Neural cell (in vitro differentiated cells): Measurements from ENCODE around the gene CAMK2D. TPM values are rescaled to one million over a fixed set of nuclear protein-coding genes. Genes with fewer than 3 reads are reported as not detected.

ENCODE experiments used
- H2AFZ ChIP-seq: fragments of 200-600, 300-800 bp; sonication (generic), shearing (Covaris generic); 2 replicates; pipeline ENCODE4 v1.6.0; 2014; ENCODE audit warnings: low read depth, mild to moderate bottlenecking, antibody characterized with exemption, low read length, moderate library complexity
- H3F3A ChIP-seq: fragments of 200-600 bp; shearing (Covaris generic); 2 replicates; pipeline ENCODE4 v1.6.1; 2016; ENCODE audit warnings: mild to moderate bottlenecking, moderate library complexity, mixed read lengths, antibody characterized with exemption, low read length; ENCODE audit not compliant: insufficient read depth, poor library complexity, severe bottlenecking
- H3K27ac ChIP-seq: fragments of 200-600, 300-800 bp; sonication (generic), shearing (Covaris generic); 2 replicates; pipeline ENCODE4 v1.5.1; 2014; ENCODE audit warnings: mild to moderate bottlenecking, low read length, moderate library complexity
- H3K27me3 ChIP-seq: fragments of 300-800, 200-600 bp; sonication (generic), shearing (Covaris generic); 2 replicates; pipeline ENCODE4 v1.6.0; 2014; ENCODE audit warnings: mild to moderate bottlenecking, low read depth, low read length, moderate library complexity; ENCODE audit not compliant: insufficient read depth
- H3K36me3 ChIP-seq: fragments of 300-800, 200-600 bp; sonication (generic), shearing (Covaris generic); 2 replicates; pipeline ENCODE4 v1.5.1; 2014; ENCODE audit warnings: mild to moderate bottlenecking, antibody characterized with exemption, low read length, moderate library complexity; ENCODE audit not compliant: insufficient read depth
- H3K4me2 ChIP-seq: fragments of 300-800, 200-600 bp; sonication (generic), shearing (Covaris generic); 2 replicates; pipeline ENCODE4 v1.6.0; 2014; ENCODE audit warnings: mild to moderate bottlenecking, low read length
- H3K4me3 ChIP-seq: fragments of 300-800, 200-600 bp; sonication (generic), shearing (Covaris generic); 2 replicates; pipeline ENCODE4 v1.5.1; 2014; ENCODE audit warnings: mild to moderate bottlenecking, low read length, moderate library complexity
- H3K79me2 ChIP-seq: fragments of 200-600 bp; shearing (Covaris generic); replicated peaks from 2 replicates; pipeline ENCODE4 v1.6.0; 2014; ENCODE audit warnings: mild to moderate bottlenecking, low read length, moderate library complexity; ENCODE audit not compliant: insufficient read depth
- H3K9ac ChIP-seq: fragments of 300-800, 200-600 bp; sonication (generic), shearing (Covaris generic); 2 replicates; pipeline ENCODE4 v1.6.1; 2016; ENCODE audit warnings: mild to moderate bottlenecking, low read length, mixed read lengths
- H3K9me2 ChIP-seq: fragments of 200-600 bp; shearing (Covaris generic); 2 replicates; pipeline ENCODE4 v1.6.1; 2016; ENCODE audit warnings: mild to moderate bottlenecking, low read length, mixed read lengths; ENCODE audit not compliant: insufficient read depth
- H3K9me3 ChIP-seq: fragments of 200-600, 300-800 bp; sonication (generic), shearing (Covaris generic); 2 replicates; pipeline ENCODE4 v1.6.1; 2016; ENCODE audit warnings: mild to moderate bottlenecking, mixed run types, low read length, moderate library complexity, mixed read lengths
- H4K20me1 ChIP-seq: fragments of 200-600 bp; shearing (Covaris generic); 2 replicates; pipeline ENCODE4 v1.6.1; 2016; ENCODE audit warnings: mild to moderate bottlenecking, mixed run types; ENCODE audit not compliant: insufficient read depth
- EP300 ChIP-seq: fragments of 450-650 bp; conservative IDR thresholded peaks from 2 replicates; pipeline ENCODE4 v1.6.1; 2014; ENCODE audit warnings: antibody characterized with exemption, mild to moderate bottlenecking, moderate library complexity; ENCODE audit not compliant: poor library complexity, severe bottlenecking
- EZH2 ChIP-seq: fragments of 200-600, 300-800 bp; shearing (Covaris generic), sonication (generic); IDR thresholded peaks from 2 replicates; pipeline ENCODE4 v1.6.1; 2014; ENCODE audit warnings: antibody characterized with exemption, low read length, borderline replicate concordance, mild to moderate bottlenecking; ENCODE audit not compliant: insufficient read depth, poor library complexity, severe bottlenecking
- MXI1 ChIP-seq: fragments of 450-650 bp; conservative IDR thresholded peaks from 2 replicates; pipeline ENCODE4 v1.6.1; 2014; ENCODE audit warnings: antibody characterized with exemption, mild to moderate bottlenecking; ENCODE audit not compliant: poor library complexity, severe bottlenecking
- POLR2AphosphoS5 ChIP-seq: IDR thresholded peaks from 2 replicates; pipeline ENCODE4 v1.6.1; 2012
- RAD21 ChIP-seq: fragments of 450-650 bp; conservative IDR thresholded peaks from 2 replicates; pipeline ENCODE4 v1.6.1; 2014; ENCODE audit warnings: antibody characterized with exemption, mild to moderate bottlenecking, moderate library complexity
- SMC3 ChIP-seq: fragments of 450-650 bp; conservative IDR thresholded peaks from 2 replicates; pipeline ENCODE4 v1.6.1; 2014; ENCODE audit warnings: antibody characterized with exemption, mild to moderate bottlenecking, moderate library complexity; ENCODE audit not compliant: poor library complexity
- TAF1 ChIP-seq: IDR thresholded peaks from 2 replicates; pipeline ENCODE4 v1.6.1; 2012; ENCODE audit warnings: low read depth
- polyA plus RNA-seq: library from polyadenylated mRNA; depleted of rRNA; stranded (reverse); fragments of >200 nt; gene quantifications from 2 replicates; pipeline ENCODE4 v1.2.3, GENCODE V29; 2014
- TF ChIP-seq, protein P1 (sequence below): IDR thresholded peaks from 2 replicates; pipeline ENCODE4 v1.6.1; 2012; ENCODE audit warnings: borderline replicate concordance
- TF ChIP-seq, protein P2 (sequence below): fragments of 450-650 bp; IDR thresholded peaks from 2 replicates; pipeline ENCODE4 v1.5.1; 2014; ENCODE audit warnings: antibody characterized with exemption, mild to moderate bottlenecking, moderate library complexity; ENCODE audit not compliant: poor library complexity, severe bottlenecking

CAMK2D gene
- polyA plus RNA-seq, 1 donor from 2014 or later = 27.1 TPM

DNA sequence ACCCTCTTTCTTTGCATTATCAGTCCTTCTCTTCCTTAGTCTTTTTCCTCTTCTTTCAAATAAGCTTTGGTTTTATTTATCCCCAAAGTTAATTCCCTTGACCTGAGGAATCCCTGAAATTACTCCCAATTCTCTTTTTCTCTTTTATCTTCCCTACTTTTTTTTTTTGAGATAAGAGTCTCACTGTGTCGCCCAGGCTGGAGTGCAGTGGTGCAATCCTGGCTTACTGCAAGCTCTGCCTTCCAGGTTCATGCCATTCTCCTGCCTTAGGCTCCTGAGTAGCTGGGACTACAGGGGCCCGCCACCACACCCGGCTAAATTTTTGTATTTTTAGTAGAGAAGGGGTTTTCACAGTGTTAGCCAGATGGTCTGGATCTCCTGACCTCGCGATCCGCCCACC, 17.8 kb downstream of the CAMK2D start:
- Histone ChIP-seq H4K20me1 (no peaks in the 10 kb centered on the region), H3K27ac (no peak overlapping the region), H3K4me3 (no peak overlapping the region), H3F3A (no peaks in the 10 kb centered on the region), H3K4me2 (no peak overlapping the region), H3K9me3 (no peaks in the 10 kb centered on the region), H2AFZ (no peak overlapping the region), H3K9me2 (no peaks in the 10 kb centered on the region), H3K27me3 (no peaks in the 10 kb centered on the region), H3K9ac (no peak overlapping the region), H3K36me3 (no peaks in the 10 kb centered on the region), H3K79me2 (peaks cover 4% of the 10 kb centered on the region)
- no peak for TF ChIP-seq EP300
- TF ChIP-seq TAF1 = no peak
- TF ChIP-seq SMC3 = no peak
- TF ChIP-seq, protein P1, sequence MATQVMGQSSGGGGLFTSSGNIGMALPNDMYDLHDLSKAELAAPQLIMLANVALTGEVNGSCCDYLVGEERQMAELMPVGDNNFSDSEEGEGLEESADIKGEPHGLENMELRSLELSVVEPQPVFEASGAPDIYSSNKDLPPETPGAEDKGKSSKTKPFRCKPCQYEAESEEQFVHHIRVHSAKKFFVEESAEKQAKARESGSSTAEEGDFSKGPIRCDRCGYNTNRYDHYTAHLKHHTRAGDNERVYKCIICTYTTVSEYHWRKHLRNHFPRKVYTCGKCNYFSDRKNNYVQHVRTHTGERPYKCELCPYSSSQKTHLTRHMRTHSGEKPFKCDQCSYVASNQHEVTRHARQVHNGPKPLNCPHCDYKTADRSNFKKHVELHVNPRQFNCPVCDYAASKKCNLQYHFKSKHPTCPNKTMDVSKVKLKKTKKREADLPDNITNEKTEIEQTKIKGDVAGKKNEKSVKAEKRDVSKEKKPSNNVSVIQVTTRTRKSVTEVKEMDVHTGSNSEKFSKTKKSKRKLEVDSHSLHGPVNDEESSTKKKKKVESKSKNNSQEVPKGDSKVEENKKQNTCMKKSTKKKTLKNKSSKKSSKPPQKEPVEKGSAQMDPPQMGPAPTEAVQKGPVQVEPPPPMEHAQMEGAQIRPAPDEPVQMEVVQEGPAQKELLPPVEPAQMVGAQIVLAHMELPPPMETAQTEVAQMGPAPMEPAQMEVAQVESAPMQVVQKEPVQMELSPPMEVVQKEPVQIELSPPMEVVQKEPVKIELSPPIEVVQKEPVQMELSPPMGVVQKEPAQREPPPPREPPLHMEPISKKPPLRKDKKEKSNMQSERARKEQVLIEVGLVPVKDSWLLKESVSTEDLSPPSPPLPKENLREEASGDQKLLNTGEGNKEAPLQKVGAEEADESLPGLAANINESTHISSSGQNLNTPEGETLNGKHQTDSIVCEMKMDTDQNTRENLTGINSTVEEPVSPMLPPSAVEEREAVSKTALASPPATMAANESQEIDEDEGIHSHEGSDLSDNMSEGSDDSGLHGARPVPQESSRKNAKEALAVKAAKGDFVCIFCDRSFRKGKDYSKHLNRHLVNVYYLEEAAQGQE = no peak

DNA sequence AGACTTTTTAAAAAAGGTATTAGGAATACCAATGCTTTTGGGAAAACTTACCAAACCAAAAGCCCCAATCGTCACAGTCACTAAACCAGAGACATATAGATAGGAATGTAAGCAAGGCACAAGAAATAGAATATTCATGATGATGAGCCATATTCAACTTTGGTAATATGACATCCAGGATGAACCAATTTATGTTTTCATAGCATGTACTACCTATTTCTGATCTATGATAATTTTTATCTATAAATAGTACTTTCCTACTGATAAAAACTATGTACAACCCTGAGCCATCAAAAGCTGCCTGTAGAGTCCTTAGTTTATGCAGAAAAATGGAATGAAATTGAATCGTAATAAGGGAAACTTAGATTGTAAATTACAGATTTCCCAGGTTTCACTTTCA, 18.9 kb downstream of the CAMK2D start:
- no peak overlapping the region for H3K4me2 ChIP-seq
- no peaks in the 10 kb centered on the region for H4K20me1 ChIP-seq
- no peak overlapping the region for H3K27ac ChIP-seq
- no peak overlapping the region for H2AFZ ChIP-seq
- H3K9ac ChIP-seq = no peak overlapping the region
- H3K79me2 ChIP-seq = peaks cover 4% of the 10 kb centered on the region
- H3K4me3 ChIP-seq = no peak overlapping the region
- no peaks in the 10 kb centered on the region for H3F3A ChIP-seq
- no peaks in the 10 kb centered on the region for H3K27me3 ChIP-seq
- TF ChIP-seq EP300 (no peak), EZH2 (no peak), RAD21 (no peak), MXI1 (no peak), TAF1 (no peak), POLR2AphosphoS5 (no peak)
- TF ChIP-seq, protein P2, sequence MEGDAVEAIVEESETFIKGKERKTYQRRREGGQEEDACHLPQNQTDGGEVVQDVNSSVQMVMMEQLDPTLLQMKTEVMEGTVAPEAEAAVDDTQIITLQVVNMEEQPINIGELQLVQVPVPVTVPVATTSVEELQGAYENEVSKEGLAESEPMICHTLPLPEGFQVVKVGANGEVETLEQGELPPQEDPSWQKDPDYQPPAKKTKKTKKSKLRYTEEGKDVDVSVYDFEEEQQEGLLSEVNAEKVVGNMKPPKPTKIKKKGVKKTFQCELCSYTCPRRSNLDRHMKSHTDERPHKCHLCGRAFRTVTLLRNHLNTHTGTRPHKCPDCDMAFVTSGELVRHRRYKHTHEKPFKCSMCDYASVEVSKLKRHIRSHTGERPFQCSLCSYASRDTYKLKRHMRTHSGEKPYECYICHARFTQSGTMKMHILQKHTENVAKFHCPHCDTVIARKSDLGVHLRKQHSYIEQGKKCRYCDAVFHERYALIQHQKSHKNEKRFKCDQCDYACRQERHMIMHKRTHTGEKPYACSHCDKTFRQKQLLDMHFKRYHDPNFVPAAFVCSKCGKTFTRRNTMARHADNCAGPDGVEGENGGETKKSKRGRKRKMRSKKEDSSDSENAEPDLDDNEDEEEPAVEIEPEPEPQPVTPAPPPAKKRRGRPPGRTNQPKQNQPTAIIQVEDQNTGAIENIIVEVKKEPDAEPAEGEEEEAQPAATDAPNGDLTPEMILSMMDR = no peak
- TF ChIP-seq, protein P1 = no peak
- no peaks in the 10 kb centered on the region for H3K9me2 ChIP-seq
- H3K36me3 ChIP-seq = no peaks in the 10 kb centered on the region
- H3K9me3 ChIP-seq = no peaks in the 10 kb centered on the region
